Spleen (tissue), 11 donors: Measurements from ENCODE around the gene PRORP. TPM values are rescaled to one million over a fixed set of nuclear protein-coding genes. Genes with fewer than 3 reads are reported as not detected.

ENCODE experiments used
- DNase-seq: peaks from one replicate; pipeline ENCODE4 v3.0.0-alpha.2; 2020
- H3K27ac ChIP-seq, 8 donors: fragments of 200-600 bp; sonication (generic) in 7 of 8; 1 replicate in 4 of 8; 2 replicates in 4 of 8; pipeline versions ENCODE4 v1.5.0 to v1.8.0; 2016 to 2021; ENCODE audit warnings: inconsistent platforms in 4 of 8, mild to moderate bottlenecking in 4 of 8, moderate library complexity in 1 of 8
- H3K27me3 ChIP-seq, 7 donors: fragments of 200-600 bp; sonication (generic) in 6 of 7; replicated peaks in 1 of 7; 1 replicate in 4 of 7; 2 replicates in 3 of 7; pipeline versions ENCODE4 v1.5.0 to v1.8.0; 2016 to 2021; ENCODE audit warnings: inconsistent platforms in 3 of 7, mild to moderate bottlenecking in 1 of 7
- H3K36me3 ChIP-seq, 6 donors: fragments of 200-600 bp; sonication (generic) in 5 of 6; 1 replicate in 4 of 6; 2 replicates in 2 of 6; pipeline versions ENCODE4 v1.5.0 to v1.8.0; 2016 to 2021; ENCODE audit warnings: inconsistent platforms in 2 of 6
- H3K4me1 ChIP-seq, 6 donors: fragments of 200-600 bp; sonication (generic) in 5 of 6; 1 replicate in 3 of 6; 2 replicates in 3 of 6; pipeline versions ENCODE4 v1.5.0 to v1.8.0; 2016 to 2021; ENCODE audit warnings: inconsistent platforms in 3 of 6
- H3K4me3 ChIP-seq, 8 donors: fragments of 200-600 bp; sonication (generic) in 7 of 8; 1 replicate in 4 of 8; 2 replicates in 4 of 8; pipeline versions ENCODE4 v1.5.0 to v1.8.0; 2016 to 2021; ENCODE audit warnings: inconsistent platforms in 4 of 8, mild to moderate bottlenecking in 4 of 8, moderate library complexity in 2 of 8
- H3K9me3 ChIP-seq, 8 donors: fragments of 200-600 bp; sonication (generic) in 7 of 8; 1 replicate in 4 of 8; 2 replicates in 4 of 8; pipeline versions ENCODE4 v1.5.0 to v1.8.0; 2016 to 2021; ENCODE audit warnings: inconsistent platforms in 4 of 8
- CTCF ChIP-seq, 11 experiments: fragments of 200-600 bp in 7 of 11; fragments of 450-650 bp in 4 of 11; sonication (generic) in 4 of 11; IDR thresholded peaks in 8 of 11; conservative IDR thresholded peaks in 3 of 11; 1 replicate in 7 of 11; 2 replicates in 4 of 11; pipeline versions ENCODE4 v1.4.0 to v1.8.0; 2016 to 2021; ENCODE audit warnings: antibody characterized with exemption in 11 of 11, inconsistent platforms in 4 of 11, mild to moderate bottlenecking in 1 of 11
- POLR2A ChIP-seq, 3 donors: fragments of 450-650 bp; IDR thresholded peaks; one replicate each; pipeline ENCODE4 v1.5.1; 2017; ENCODE audit warnings: antibody characterized with exemption in 3 of 3, mild to moderate bottlenecking in 1 of 3
- POLR2AphosphoS5 ChIP-seq, 3 donors: sonication (generic); formaldehyde crosslinking; IDR thresholded peaks; one replicate each; pipeline ENCODE4 v1.5.1; 2017; ENCODE audit warnings: antibody characterized with exemption in 3 of 3
- WGBS, 5 donors: extraction: QIAGEN DNeasy Blood & Tissue Kit in 3 of 5; methylation state at CpG; one replicate each; pipeline versions ENCODE4 v1.1.5 to v1.1.7; 2013 to 2018; 5-methylcytosine and 5-hydroxymethylcytosine counted together
- intact Hi-C: fragments of 100-400 bp; cut with DNase I; formaldehyde crosslinking; loops from one replicate; pipeline ENCODE4 v1.15.0; 2023; ENCODE audit warnings: low total_unique reads
- polyA plus RNA-seq, 3 donors: library from polyadenylated mRNA; stranded (reverse); fragments of 200-250 nt; gene quantifications; one replicate each; pipeline ENCODE4 v1.2.1, GENCODE V29; 2013
- total RNA-seq, 7 donors: library from RNA; depleted of rRNA in 3 of 7; stranded (reverse); fragments of >200 nt in 3 of 7; fragmentation: NEBNext Ultra II Directional in 4 of 7; extraction: Animal tissue kit (Norgen Biotek cat#: 25700) in 4 of 7; gene quantifications; one replicate each; pipeline versions ENCODE4 v1.1.0 to v1.2.1, GENCODE V29; 2016 to 2021
- donor health status: healthy with polysubstance abuse.
- donor health status: DM: no; HTN: no; CAD: no; lungs with moderate emphysema.
- donor health status: DM: no; HTN: no; CAD: no.
- donor health status: Bipolar disorder and iron deficiency.
- donor health status: healthy.
- donor health status: DM: no; HTN: no; CAD: no.
- donor health status: DM: yes; HTN: yes; CAD: no.

Gene PRORP
- total and polyA plus RNA-seq, 10 donors: 11.5 to 45.6 (median 23.9) TPM

- H3K36me3 ChIP-seq: peaks cover 3 to 96% (median 79%) of the 10 kb centered on the region in 6 donors
- intact Hi-C loops: no loop called here
Measured at GRCh38 chr14:35112641-35113040, 9.7 kb upstream of the PRORP start.

GRCh38 chr14:35113308-35113950 is 8.9 kb upstream of the PRORP start:
- no peak for DNase-seq
- H3K4me1 ChIP-seq: peaks cover 0 to 34% (median 10%) of the 10 kb centered on the region in 6 donors
- intact Hi-C loops: no loop called here
- H3K27me3 ChIP-seq: no peaks in the 10 kb centered on the region
- H3K4me3 ChIP-seq: no peak overlapping the region
- TF ChIP-seq POLR2AphosphoS5 (IDR thresholded peaks at IDR 0.05) (no peak), CTCF (IDR thresholded peaks at IDR 0.05 in 8 of 11, conservative IDR thresholded peaks at IDR 0.05 in 3 of 11) (no peak), POLR2A (IDR thresholded peaks at IDR 0.05) (no peak)
- peaks cover 3 to 88% (median 72%) of the 10 kb centered on the region in 6 donors for H3K36me3 ChIP-seq
- 96 to 100% (median 97%) methylated on average over 4 of the region's 4 CpGs for WGBS, 5 donors
- peaks cover 0 to 9% (median 3%) of the 10 kb centered on the region in 8 donors for H3K9me3 ChIP-seq
- H3K27ac ChIP-seq: no peak overlapping the region

More at GRCh38 chr14:35112641-35113040, 9.7 kb upstream of the PRORP start:
- no peak for DNase-seq
- WGBS, 5 donors: 92 to 95% (median 93%) methylated on average over 2 of the region's 2 CpGs
- Histone ChIP-seq H3K4me3 (no peak overlapping the region), H3K27me3 (no peaks in the 10 kb centered on the region), H3K4me1 (peaks cover 0 to 26% (median 3%) of the 10 kb centered on the region in 6 donors), H3K27ac (no peak overlapping the region), H3K9me3 (peaks cover 0 to 9% (median 3%) of the 10 kb centered on the region in 8 donors)
- TF ChIP-seq CTCF (IDR thresholded peaks at IDR 0.05 in 8 of 11, conservative IDR thresholded peaks at IDR 0.05 in 3 of 11) (no peak), POLR2AphosphoS5 (IDR thresholded peaks at IDR 0.05) (no peak), POLR2A (IDR thresholded peaks at IDR 0.05) (no peak)

GRCh38 chr14:35114036-35114435 is 8.3 kb upstream of the PRORP start:
- Histone ChIP-seq H3K4me3 (no peak overlapping the region), H3K27me3 (no peaks in the 10 kb centered on the region), H3K9me3 (peaks cover 0 to 9% (median 3%) of the 10 kb centered on the region in 8 donors), H3K36me3 (peaks cover 3 to 88% (median 66%) of the 10 kb centered on the region in 6 donors), H3K4me1 (peaks cover 0 to 40% (median 15%) of the 10 kb centered on the region in 6 donors), H3K27ac (no peak overlapping the region)
- no peak for TF ChIP-seq POLR2AphosphoS5 (IDR thresholded peaks at IDR 0.05)
- no peak for TF ChIP-seq CTCF (IDR thresholded peaks at IDR 0.05 in 8 of 11, conservative IDR thresholded peaks at IDR 0.05 in 3 of 11)
- TF ChIP-seq POLR2A (IDR thresholded peaks at IDR 0.05): no peak
- no peak for DNase-seq
- WGBS, 5 donors: 67 to 98% (median 93%) methylated on average over 2 of the region's 2 CpGs
- intact Hi-C loops: no loop called here

DNA sequence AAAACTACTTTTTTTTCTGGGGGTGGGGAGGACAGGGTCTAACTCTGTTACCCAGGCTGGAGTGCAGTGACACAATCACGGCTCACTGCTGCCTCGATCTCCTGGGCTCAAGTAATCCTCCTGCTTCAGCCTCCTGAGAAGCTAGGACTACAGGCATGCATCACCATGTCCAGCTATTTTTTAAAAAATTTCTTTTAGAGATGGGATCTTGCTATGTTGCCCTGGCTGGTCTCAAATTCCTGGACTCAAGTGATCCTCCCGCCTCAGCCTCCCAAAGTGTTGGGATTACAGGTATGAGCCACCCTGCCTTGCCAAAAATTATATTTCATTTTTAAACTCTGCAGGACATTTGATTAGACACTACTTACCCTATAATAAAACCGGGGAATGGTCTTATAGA is 6.1 kb upstream of the PRORP start:
- Histone ChIP-seq H3K9me3 (peaks cover 0 to 9% (median 3%) of the 10 kb centered on the region in 8 donors), H3K4me3 (no peak overlapping the region), H3K36me3 (peaks cover 3 to 83% (median 49%) of the 10 kb centered on the region in 6 donors), H3K4me1 (peaks cover 5 to 62% (median 33%) of the 10 kb centered on the region in 6 donors), H3K27me3 (no peaks in the 10 kb centered on the region), H3K27ac (no peak overlapping the region)
- DNase-seq: no peak
- WGBS, 5 donors: 93 to 99% (median 98%) methylated on average over 4 of the region's 4 CpGs
- TF ChIP-seq CTCF (IDR thresholded peaks at IDR 0.05 in 8 of 11, conservative IDR thresholded peaks at IDR 0.05 in 3 of 11) (no peak), POLR2A (IDR thresholded peaks at IDR 0.05) (no peak), POLR2AphosphoS5 (IDR thresholded peaks at IDR 0.05) (no peak)
- intact Hi-C loops: no loop called here
